K562 (cell line): Measurements from ENCODE around the gene SAXO1. TPM values are rescaled to one million over a fixed set of nuclear protein-coding genes. Genes with fewer than 3 reads are reported as not detected.

Experiments used
- ATAC-seq: fragments of 200-7000 bp; cut with Tn5 transposase; 3 replicates; pipeline ENCODE4 v1.9.1; 2020; ENCODE audit warnings: moderate library complexity
- BruUV-seq: library from RNA; stranded (reverse); fragments of 400-500 nt; replicated peaks from 2 replicates; lab custom pipeline; 2021; lab: Mats Ljungman, UMichigan
- CTCF ChIA-PET: fragments of 300-600 bp; formaldehyde crosslinking; extraction: SDS; loops from one replicate; lab custom pipeline; 2021; ENCODE audit warnings: low intra/inter-chr PET ratio; lab: Yijun Ruan, JAX
- POLR2A ChIA-PET: fragments of 300-600, 350-650 bp; sonication (Branson Sonifier 250); formaldehyde crosslinking; extraction: SDS; loops from one replicate; lab custom pipeline; 2021; ENCODE audit warnings: antibody characterized with exemption, inconsistent platforms; lab: Yijun Ruan, JAX
- DNase-seq, 4 experiments: peaks; one replicate each; pipeline versions ENCODE4 v3.0.0 to v3.0.0-alpha.2; 2011 to 2018; ENCODE audit warnings: low spot score in 3 of 4, mixed read lengths in 3 of 4; ENCODE audit errors: extremely low read depth in 1 of 4
- FAIRE-seq: peaks from 2 replicates; lab custom pipeline; 2011; peaks lifted over from hg19 to GRCh38; lab: Jason Lieb, UNC
- H2AFZ ChIP-seq: 2 replicates; pipeline ENCODE4 v1.6.0; 2011; ENCODE audit warnings: low read depth, low read length, control low read depth, inconsistent platforms
- H3K27ac ChIP-seq: fragments of 200-600 bp; 3 replicates; pipeline ENCODE4 v1.8.0; 2011; ENCODE audit warnings: low read depth, mild to moderate bottlenecking, control low read depth, inconsistent platforms, low read length, moderate library complexity, mixed read lengths; ENCODE audit errors: extremely low read depth
- H3K27me3 ChIP-seq, 2 experiments: fragments of 300-600 bp in 1 of 2; 2 replicates in 1 of 2; 3 replicates in 1 of 2; pipeline versions ENCODE4 v1.6.0 to v1.8.0; 2011; ENCODE audit warnings: inconsistent platforms in 2 of 2, low read length in 2 of 2, mild to moderate bottlenecking in 1 of 2, mixed read lengths in 1 of 2, moderate library complexity in 1 of 2; ENCODE audit not compliant: control insufficient read depth in 2 of 2, insufficient read depth in 2 of 2
- H3K36me3 ChIP-seq: fragments of 300-600 bp; 3 replicates; pipeline ENCODE4 v1.8.0; 2011; ENCODE audit warnings: mild to moderate bottlenecking, low read length, inconsistent platforms; ENCODE audit not compliant: control insufficient read depth, insufficient read depth
- H3K4me1 ChIP-seq, 2 experiments: fragments of 200-600 bp in 1 of 2; replicated peaks in 1 of 2; 2 replicates in 1 of 2; 3 replicates in 1 of 2; pipeline versions ENCODE4 v1.5.1 to v1.8.0; 2011; ENCODE audit warnings: inconsistent platforms in 2 of 2, low read length in 2 of 2, mild to moderate bottlenecking in 1 of 2, mixed read lengths in 1 of 2, moderate library complexity in 1 of 2; ENCODE audit not compliant: control insufficient read depth in 2 of 2, insufficient read depth in 2 of 2
- H3K4me2 ChIP-seq: 2 replicates; pipeline ENCODE4 v1.6.1; 2011; ENCODE audit warnings: low read length, control low read depth, inconsistent platforms, mixed read lengths; ENCODE audit not compliant: insufficient read depth
- H3K4me3 ChIP-seq: fragments of 200-600 bp; sonication (generic), shearing (Covaris generic); 2 replicates; pipeline ENCODE4 v1.5.1; 2016; ENCODE audit warnings: control low read depth, inconsistent platforms
- H3K79me2 ChIP-seq: fragments of 200-600 bp; 3 replicates; pipeline ENCODE4 v1.8.0; 2011; ENCODE audit warnings: low read length, inconsistent platforms; ENCODE audit not compliant: control insufficient read depth, insufficient read depth
- H3K9ac ChIP-seq, 2 experiments: 2 replicates each; pipeline versions ENCODE4 v1.6.0 to v1.6.1; 2011; ENCODE audit warnings: low read depth in 2 of 2, low read length in 2 of 2, control low read depth in 1 of 2, inconsistent platforms in 1 of 2, mild to moderate bottlenecking in 1 of 2, mixed read lengths in 1 of 2; ENCODE audit not compliant: insufficient read depth in 1 of 2
- H3K9me1 ChIP-seq: one replicate; pipeline ENCODE4 v1.6.0; 2011; ENCODE audit warnings: inconsistent platforms, mild to moderate bottlenecking, low read length, moderate library complexity; ENCODE audit not compliant: control insufficient read depth, insufficient read depth
- H3K9me3 ChIP-seq: replicated peaks from 2 replicates; pipeline ENCODE4 v1.5.1; 2011; ENCODE audit warnings: low read depth, low read length, inconsistent platforms; ENCODE audit not compliant: control insufficient read depth, insufficient read depth
- H4K20me1 ChIP-seq: replicated peaks from 2 replicates; pipeline ENCODE4 v1.6.1; 2011; ENCODE audit warnings: low read length, inconsistent platforms, mixed read lengths; ENCODE audit not compliant: control insufficient read depth, insufficient read depth
- C11orf30 ChIP-seq: fragments of 450-650 bp; IDR thresholded peaks from 2 replicates; pipeline ENCODE4 v1.6.1; 2016; ENCODE audit warnings: low read depth, mild to moderate bottlenecking
- CGGBP1 ChIP-seq: fragments of 250-450 bp; sonication (Bioruptor Pico); IDR thresholded peaks from 2 replicates; pipeline ENCODE4 v1.9.0; 2021; ENCODE audit warnings: mild to moderate bottlenecking
- CTBP1 ChIP-seq: fragments of 450-650 bp; IDR thresholded peaks from 2 replicates; pipeline ENCODE4 v1.6.1; 2016; ENCODE audit warnings: borderline replicate concordance
- ESRRA ChIP-seq: fragments of 450-650 bp; IDR thresholded peaks from 2 replicates; pipeline ENCODE4 v1.6.1; 2014; ENCODE audit warnings: low read depth, mild to moderate bottlenecking, moderate library complexity, borderline replicate concordance
- ETS1 ChIP-seq: conservative IDR thresholded peaks from 2 replicates; pipeline ENCODE4 v1.6.1; 2011; ENCODE audit warnings: low read depth, mild to moderate bottlenecking, low read length; ENCODE audit not compliant: control insufficient read depth
- GTF2F1 ChIP-seq: IDR thresholded peaks from 2 replicates; pipeline ENCODE4 v1.6.1; 2011; ENCODE audit warnings: low read depth, low read length, improper control_type of control experiment
- MBD2 ChIP-seq: sonication (generic); IDR thresholded peaks from 2 replicates; pipeline ENCODE4 v1.6.1; 2016; ENCODE audit warnings: low read depth, borderline replicate concordance
- MXD1 ChIP-seq: fragments of 250-450 bp; sonication (Bioruptor Pico); IDR thresholded peaks from 2 replicates; pipeline ENCODE4 v1.8.0; 2021; ENCODE audit warnings: borderline replicate concordance, mild to moderate bottlenecking, moderate library complexity; ENCODE audit not compliant: poor library complexity, severe bottlenecking
- NCOA4 ChIP-seq: fragments of 450-650 bp; IDR thresholded peaks from 2 replicates; pipeline ENCODE4 v1.6.1; 2018; ENCODE audit warnings: mild to moderate bottlenecking; ENCODE audit not compliant: partially characterized antibody
- NFRKB ChIP-seq: fragments of 450-650 bp; IDR thresholded peaks from 2 replicates; pipeline ENCODE4 v1.6.1; 2016; ENCODE audit warnings: low read depth
- PTTG1 ChIP-seq: fragments of 450-650 bp; IDR thresholded peaks from 2 replicates; pipeline ENCODE4 v1.6.1; 2016; ENCODE audit warnings: low read depth, mild to moderate bottlenecking, missing genetic modification characterization, missing compliant biosample characterization
- RAD21 ChIP-seq, 2 experiments: fragments of 250-450 bp in 1 of 2; fragments of 450-650 bp in 1 of 2; sonication (Bioruptor Pico) in 1 of 2; formaldehyde crosslinking in 1 of 2; IDR thresholded peaks in 1 of 2; conservative IDR thresholded peaks in 1 of 2; 2 replicates each; pipeline versions ENCODE4 v1.4.0 to v1.8.0; 2020 to 2022; ENCODE audit warnings: mild to moderate bottlenecking in 2 of 2, moderate library complexity in 1 of 2
- SREBF1 ChIP-seq: fragments of 150-350 bp; IDR thresholded peaks from 2 replicates; pipeline ENCODE4 v1.6.1; 2014; ENCODE audit warnings: antibody characterized with exemption, low read depth, low read length, borderline replicate concordance
- SUPT5H ChIP-seq: fragments of 450-650 bp; IDR thresholded peaks from 2 replicates; pipeline ENCODE4 v1.6.1; 2016
- ZFP1 ChIP-seq: fragments of 450-650 bp; formaldehyde crosslinking; IDR thresholded peaks from 2 replicates; pipeline ENCODE4 v1.4.0; 2020; ENCODE audit warnings: mild to moderate bottlenecking, mixed read lengths
- ZNF134 ChIP-seq: fragments of 250-450 bp; sonication (Bioruptor Pico); conservative IDR thresholded peaks from 2 replicates; pipeline ENCODE4 v1.4.0; 2020
- ZNF140 ChIP-seq: fragments of 250-450 bp; sonication (Bioruptor Pico); IDR thresholded peaks from 2 replicates; pipeline ENCODE4 v1.8.0; 2021; ENCODE audit warnings: moderate library complexity, mild to moderate bottlenecking, inconsistent platforms
- ZNF507 ChIP-seq: conservative IDR thresholded peaks from 2 replicates; pipeline ENCODE4 v1.6.1; 2017; ENCODE audit warnings: missing genetic modification characterization, missing compliant biosample characterization
- ZNF561 ChIP-seq: fragments of 450-650 bp; formaldehyde crosslinking; conservative IDR thresholded peaks from 2 replicates; pipeline ENCODE4 v1.4.0; 2020; ENCODE audit warnings: mild to moderate bottlenecking, moderate library complexity
- ZNF584 ChIP-seq: fragments of 200-800 bp; sonication (Bioruptor generic); IDR thresholded peaks from 2 replicates; pipeline ENCODE4 v1.6.1; 2016; ENCODE audit warnings: low read depth, mild to moderate bottlenecking, missing genetic modification characterization, missing compliant biosample characterization
- WGBS: fragments of 100-300 bp; shearing (Covaris generic); methylation state at CpG from one replicate; pipeline ENCODE4 v1.1.6; 2016; ENCODE audit warnings: low coverage, mixed read lengths; ENCODE audit not compliant: insufficient coverage; ENCODE audit errors: missing lambda C conversion rate; 5-methylcytosine and 5-hydroxymethylcytosine counted together
- in situ Hi-C: fragments of 300-500 bp; cut with MboI; formaldehyde crosslinking; loops from 4 replicates; pipeline ENCODE4 v1.15.0; 2018; ENCODE audit warnings: inconsistent platforms, mixed read lengths
- intact Hi-C: fragments of 100-400 bp; cut with micrococcal nuclease; formaldehyde crosslinking; loops from 2 replicates; pipeline ENCODE4 v1.14.2; 2022
- polyA plus RNA-seq, 8 experiments: library from polyadenylated mRNA; depleted of rRNA in 4 of 8; stranded (reverse) in 5 of 8; unstranded in 3 of 8; fragments of >200 nt; fragmentation: Nextera tagmentation in 2 of 8; fragmentation: Illumina TruSeq in 1 of 8; extraction: Ambion mirVana in 2 of 8; extraction: Trizol in 1 of 8; gene quantifications; 2 replicates each; pipeline versions ENCODE4 v1.2.1 to v1.2.3, GENCODE V29; 2011 to 2014; ENCODE audit warnings: inconsistent platforms in 1 of 8, missing spikeins in 1 of 8
- total RNA-seq, 7 experiments: library from RNA; depleted of rRNA in 6 of 7; stranded (reverse); fragments of >200 nt in 6 of 7; fragmentation: Illumina TruSeq in 2 of 7; extraction: Trizol in 2 of 7; gene quantifications; 2 replicates each; pipeline versions ENCODE4 v1.2.1 to v1.2.3, GENCODE V29; 2011 to 2021; ENCODE audit warnings: low replicate concordance in 1 of 7

SAXO1 gene
- total and polyA plus RNA-seq, 9 of the 15 experiments (the other 6 are each of a cell fraction or from before 2014, with no cell fraction given), result 0.04 TPM; not detected in 8

GRCh38 chr9:18923167-18923566, 109.8 kb downstream of the SAXO1 start (continued):
- TF ChIP-seq ZFP1 (CRISPR knock-in tag) (no peak), ZNF140 (no peak), ZNF584 (CRISPR knock-in tag) (no peak), C11orf30 (no peak), MBD2 (no peak), ZNF561 (CRISPR knock-in tag) (no peak), CTBP1 (no peak), ESRRA (no peak), SREBF1 (no peak), ZNF507 (tag) (no peak), PTTG1 (tag) (no peak), ZNF134 (no peak)

GRCh38 chr9:18922161-18922885, 110.7 kb downstream of the SAXO1 start:
- in situ Hi-C loops, result no loop called here
- Histone ChIP-seq H3K4me3 (no peak overlapping the region), H3K9me3 (no peaks in the 10 kb centered on the region), H3K4me1 (no peaks in the 10 kb centered on the region), H2AFZ (no peak overlapping the region), H3K9ac (no peak overlapping the region), H3K36me3 (no peaks in the 10 kb centered on the region), H3K79me2 (no peaks in the 10 kb centered on the region), H4K20me1 (no peaks in the 10 kb centered on the region), H3K4me2 (no peak overlapping the region), H3K27me3 (no peaks in the 10 kb centered on the region), H3K27ac (no peak overlapping the region), H3K9me1 (no peaks in the 10 kb centered on the region)
- no peak for DNase-seq
- POLR2A ChIA-PET, result no interaction called here
- no peak for ATAC-seq
- no peak for FAIRE-seq
- intact Hi-C loops, result no loop called here
- no TSS peak for BruUV-seq
- 0% methylated on average over 8 of the region's 8 CpGs for WGBS
- CTCF ChIA-PET, result no interaction called here
- TF ChIP-seq NCOA4 (no peak), SUPT5H (no peak), NFRKB (no peak), ETS1 (no peak), RAD21 (CRISPR knock-in tag; conservative IDR thresholded peaks at IDR 0.05 in 1 of 2, IDR thresholded peaks at IDR 0.05 in 1 of 2) (no peak), MXD1 (CRISPR knock-in tag) (no peak), CGGBP1 (CRISPR knock-in tag) (no peak), GTF2F1 (no peak)
